Measurements from ENCODE around the gene SNX17.

The SNX17 gene

GRCh38 chr2:27408601-27409320 is 38.3 kb downstream of the SNX17 start:
- no peak for TF ChIP-seq CTCF (conservative IDR thresholded peaks at IDR 0.05; ENCODE audit: low read depth, low read length)
- no peak for DNase-seq (ENCODE audit: low read depth)
- H3K4me3 ChIP-seq (ENCODE audit: low read depth, low read length) = peak overlapping the region; percentile 96

- TF ChIP-seq CTCF (conservative IDR thresholded peaks at IDR 0.05; ENCODE audit: low read depth, low read length) = no peak
- H3K4me3 ChIP-seq (ENCODE audit: low read depth, low read length) = peak within 1 kb of the TSS; percentile 96
- DNase-seq (ENCODE audit: low read depth) = peak; percentile 95
Measured at GRCh38 chr2:27409321-27410073, 39.1 kb downstream of the SNX17 start, which contains the start of gene PPM1G. TSS of gene PPM1G (minus strand) at chr2:27409591. CDS start at chr2:27409422, 169 bp downstream.

GRCh38 chr2:27412419-27413152 is 42.2 kb downstream of the SNX17 start:
- no peak for DNase-seq (ENCODE audit: low read depth)
- no peak for TF ChIP-seq CTCF (conservative IDR thresholded peaks at IDR 0.05; ENCODE audit: low read depth, low read length)
- H3K4me3 ChIP-seq (ENCODE audit: low read depth, low read length) = no peak overlapping the region

GRCh38 chr2:27416151-27416550 is 45.7 kb downstream of the SNX17 start:
- H3K4me3 ChIP-seq (ENCODE audit: low read depth, low read length) = no peak overlapping the region
- DNase-seq (ENCODE audit: low read depth) = no peak
- no peak for TF ChIP-seq CTCF (conservative IDR thresholded peaks at IDR 0.05; ENCODE audit: low read depth, low read length)

- no peak for DNase-seq (ENCODE audit: low read depth)
- TF ChIP-seq CTCF (conservative IDR thresholded peaks at IDR 0.05; ENCODE audit: low read depth, low read length) = no peak
Measured at GRCh38 chr2:27420996-27421395, 50.6 kb downstream of the SNX17 start.

GRCh38 chr2:27421660-27422250 is 51.3 kb downstream of the SNX17 start:
- H3K4me3 ChIP-seq (ENCODE audit: low read depth, low read length) = no peak overlapping the region
- TF ChIP-seq CTCF (conservative IDR thresholded peaks at IDR 0.05; ENCODE audit: low read depth, low read length) = no peak
- DNase-seq (ENCODE audit: low read depth) = no peak

More at GRCh38 chr2:27420996-27421395, 50.6 kb downstream of the SNX17 start:
- no peak overlapping the region for H3K4me3 ChIP-seq (ENCODE audit: low read depth, low read length)

Data from choroid plexus epithelial cell (primary cell).